HEK293T (cell line): ENCODE results near the gene DIP2A.

Experiments
- CTCF ChIA-PET: fragments of 350-600 bp; formaldehyde crosslinking; extraction: SDS; loops from one replicate; lab custom pipeline; 2021; ENCODE audit warnings: antibody characterized with exemption, inconsistent platforms; lab: Yijun Ruan, JAX
- POLR2A ChIA-PET: fragments of 350-600 bp; formaldehyde crosslinking; extraction: SDS; loops from one replicate; lab custom pipeline; 2020; ENCODE audit warnings: antibody characterized with exemption, inconsistent platforms; lab: Yijun Ruan, JAX
- DNase-seq: peaks from one replicate; pipeline ENCODE4 v3.0.0; 2012; ENCODE audit warnings: mixed read lengths; ENCODE audit errors: extremely low spot score
- ARNT ChIP-seq: fragments of 450-650 bp; IDR thresholded peaks from 2 replicates; pipeline ENCODE4 v1.6.1; 2017; ENCODE audit warnings: mild to moderate bottlenecking
- BHLHE40 ChIP-seq: fragments of 450-650 bp; IDR thresholded peaks from 2 replicates; pipeline ENCODE4 v1.6.1; 2016; ENCODE audit warnings: mild to moderate bottlenecking, moderate library complexity, borderline replicate concordance
- CTBP1 ChIP-seq: fragments of 450-650 bp; IDR thresholded peaks from 2 replicates; pipeline ENCODE4 v1.6.1; 2016; ENCODE audit warnings: borderline replicate concordance
- ELF4 ChIP-seq: fragments of 450-650 bp; IDR thresholded peaks from 2 replicates; pipeline ENCODE4 v1.6.1; 2017; ENCODE audit warnings: antibody characterized with exemption
- FOXA1 ChIP-seq: fragments of 450-650 bp; IDR thresholded peaks from 2 replicates; pipeline ENCODE4 v1.6.1; 2016; ENCODE audit warnings: mild to moderate bottlenecking
- FOXK2 ChIP-seq: fragments of 450-650 bp; IDR thresholded peaks from 2 replicates; pipeline ENCODE4 v1.6.1; 2016; ENCODE audit warnings: mild to moderate bottlenecking
- FOXM1 ChIP-seq: fragments of 450-650 bp; IDR thresholded peaks from 2 replicates; pipeline ENCODE4 v1.6.1; 2017; ENCODE audit warnings: mild to moderate bottlenecking, borderline replicate concordance
- HDGF ChIP-seq: fragments of 450-650 bp; IDR thresholded peaks from 2 replicates; pipeline ENCODE4 v1.6.1; 2017; ENCODE audit warnings: antibody characterized with exemption, borderline replicate concordance
- L3MBTL2 ChIP-seq: fragments of 450-650 bp; conservative IDR thresholded peaks from 2 replicates; pipeline ENCODE4 v1.6.1; 2016; ENCODE audit warnings: mild to moderate bottlenecking
- LEF1 ChIP-seq: fragments of 450-650 bp; IDR thresholded peaks from 2 replicates; pipeline ENCODE4 v1.6.1; 2017; ENCODE audit warnings: mild to moderate bottlenecking, borderline replicate concordance
- NFRKB ChIP-seq: fragments of 450-650 bp; IDR thresholded peaks from 2 replicates; pipeline ENCODE4 v1.6.1; 2016; ENCODE audit warnings: mild to moderate bottlenecking, moderate library complexity
- SP1 ChIP-seq: fragments of 450-650 bp; IDR thresholded peaks from 2 replicates; pipeline ENCODE4 v1.6.1; 2017
- SUZ12 ChIP-seq: fragments of 450-650 bp; IDR thresholded peaks from 2 replicates; pipeline ENCODE4 v1.6.1; 2016; ENCODE audit warnings: mild to moderate bottlenecking
- TARDBP ChIP-seq: fragments of 450-650 bp; IDR thresholded peaks from 2 replicates; pipeline ENCODE4 v1.6.1; 2016
- ZNF384 ChIP-seq: fragments of 450-650 bp; IDR thresholded peaks from 2 replicates; pipeline ENCODE4 v1.6.1; 2016
- TF ChIP-seq, protein P1 (sequence below): fragments of 450-650 bp; IDR thresholded peaks from 2 replicates; pipeline ENCODE4 v1.6.1; 2016

The DIP2A gene

DNA sequence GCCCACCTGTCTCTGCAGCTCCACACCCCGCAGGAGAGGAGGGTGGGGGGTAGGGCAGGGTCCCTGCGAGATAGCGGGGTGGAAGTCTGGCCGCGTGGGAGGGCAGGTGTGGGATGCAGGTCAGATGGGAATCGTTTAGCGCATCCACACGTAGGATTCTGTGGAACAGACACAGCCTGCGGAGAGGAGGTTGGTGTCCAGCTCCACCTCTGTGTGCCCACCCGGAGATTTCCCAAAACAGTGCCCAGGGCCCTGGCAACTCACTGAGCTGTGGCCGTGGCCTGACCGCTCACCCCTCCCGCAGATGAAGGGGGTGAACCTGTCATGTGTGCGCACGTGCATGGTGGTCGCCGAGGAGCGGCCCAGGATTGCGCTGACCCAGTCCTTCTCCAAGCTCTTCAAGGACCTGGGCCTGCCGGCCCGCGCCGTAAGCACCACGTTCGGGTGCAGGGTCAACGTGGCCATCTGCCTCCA, 99.3 kb downstream of the DIP2A start:
- no peak for TF ChIP-seq ARNT
- TF ChIP-seq FOXK2, result no peak
- TF ChIP-seq LEF1, result no peak
- POLR2A ChIA-PET, result no interaction called here
- DNase-seq, result no peak
- CTCF ChIA-PET, result no interaction called here

DNA sequence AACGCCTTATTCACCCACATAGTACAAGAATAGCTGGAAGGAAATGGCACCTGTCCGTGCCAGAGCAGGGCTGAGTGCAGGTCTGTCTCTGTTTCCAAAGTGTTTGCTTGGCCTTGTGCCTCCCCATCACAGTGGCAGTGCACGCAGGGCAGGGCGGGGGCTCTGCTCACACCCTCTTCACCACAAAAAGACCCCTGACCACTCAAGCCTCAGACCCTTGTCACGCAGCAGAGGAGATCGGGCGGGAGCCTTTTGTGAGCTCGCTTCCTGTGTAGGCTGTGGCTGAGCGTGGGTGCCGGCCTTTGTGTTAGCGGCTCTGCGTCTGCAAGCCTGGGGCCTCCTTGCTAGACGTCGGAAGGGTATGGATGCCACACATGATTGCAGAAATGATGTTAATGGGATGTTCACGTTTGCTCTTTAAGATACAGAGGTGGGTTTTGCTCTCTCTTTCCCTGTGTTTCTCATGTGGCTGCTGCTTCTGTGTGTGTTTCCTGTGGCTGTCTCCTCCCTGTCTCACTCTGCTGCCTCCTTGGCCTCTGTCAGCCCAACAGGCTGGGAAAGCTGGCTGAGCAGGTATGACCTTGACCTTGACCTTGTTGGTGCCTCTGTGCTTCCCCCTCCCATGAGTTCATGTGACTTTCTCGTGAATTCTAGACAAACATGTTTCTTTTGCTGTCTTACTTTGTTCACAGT, 100.7 kb downstream of the DIP2A start:
- DNase-seq, result no peak
- no peak for TF ChIP-seq L3MBTL2
- TF ChIP-seq LEF1, result no peak
- no peak for TF ChIP-seq ARNT
- no peak for TF ChIP-seq NFRKB
- no peak for TF ChIP-seq BHLHE40
- ChIA-PET CTCF (no interaction called here), POLR2A (no interaction called here)

DNA sequence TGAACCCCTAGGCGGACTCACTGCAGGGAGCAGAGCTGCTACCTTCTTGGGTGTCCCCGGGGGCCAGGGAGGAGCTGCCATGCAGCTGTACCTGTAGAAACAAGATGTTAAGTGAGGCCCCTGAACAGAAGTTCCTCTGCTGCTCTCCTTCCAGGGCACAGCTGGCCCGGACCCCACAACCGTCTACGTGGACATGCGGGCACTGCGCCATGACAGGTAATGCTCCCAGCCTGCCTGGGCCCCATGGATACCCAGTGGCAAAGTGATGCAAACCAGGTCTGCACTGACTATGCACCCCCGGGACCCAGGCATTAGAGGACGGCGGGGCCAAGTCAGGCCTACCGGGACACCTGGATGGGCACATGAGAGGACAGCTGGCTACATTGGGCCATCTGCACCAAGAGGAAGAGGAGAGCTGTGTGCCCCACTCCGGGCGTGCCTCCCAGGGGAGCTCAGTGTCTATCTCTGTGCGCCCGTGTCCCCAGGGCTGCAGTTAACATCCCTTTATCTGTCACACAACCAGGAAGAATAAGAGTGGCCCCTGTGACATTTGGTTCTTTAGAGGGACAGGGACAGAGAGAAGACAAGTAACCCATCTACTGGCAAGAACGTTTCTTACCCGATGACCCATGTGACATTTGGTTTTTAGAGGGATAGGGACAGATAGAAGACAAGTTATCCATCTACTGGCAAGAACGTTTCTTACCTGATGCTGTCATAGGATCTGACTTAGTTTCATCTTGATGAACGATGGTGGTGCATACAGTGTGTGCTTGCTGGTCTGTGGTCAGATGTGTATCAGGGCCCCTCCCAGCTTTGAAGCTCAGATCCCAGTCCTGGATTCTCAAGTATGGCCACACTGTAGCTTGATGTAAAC, 102.1 kb downstream of the DIP2A start:
- TF ChIP-seq SUZ12, result no peak
- no peak for TF ChIP-seq ZNF384
- no peak for TF ChIP-seq FOXM1
- no peak for TF ChIP-seq FOXK2
- no peak for TF ChIP-seq TARDBP
- TF ChIP-seq FOXA1, result no peak
- TF ChIP-seq LEF1, result no peak
- no peak for TF ChIP-seq ARNT
- no peak for TF ChIP-seq BHLHE40
- no peak for TF ChIP-seq ELF4
- CTCF ChIA-PET, result interaction anchor here (0.7 kb wide), 1 partner anchor 9 kb away, joined by 4 read pairs; no protein-coding TSS in a partner anchor
- POLR2A ChIA-PET, result no interaction called here
- no peak for DNase-seq

DNA sequence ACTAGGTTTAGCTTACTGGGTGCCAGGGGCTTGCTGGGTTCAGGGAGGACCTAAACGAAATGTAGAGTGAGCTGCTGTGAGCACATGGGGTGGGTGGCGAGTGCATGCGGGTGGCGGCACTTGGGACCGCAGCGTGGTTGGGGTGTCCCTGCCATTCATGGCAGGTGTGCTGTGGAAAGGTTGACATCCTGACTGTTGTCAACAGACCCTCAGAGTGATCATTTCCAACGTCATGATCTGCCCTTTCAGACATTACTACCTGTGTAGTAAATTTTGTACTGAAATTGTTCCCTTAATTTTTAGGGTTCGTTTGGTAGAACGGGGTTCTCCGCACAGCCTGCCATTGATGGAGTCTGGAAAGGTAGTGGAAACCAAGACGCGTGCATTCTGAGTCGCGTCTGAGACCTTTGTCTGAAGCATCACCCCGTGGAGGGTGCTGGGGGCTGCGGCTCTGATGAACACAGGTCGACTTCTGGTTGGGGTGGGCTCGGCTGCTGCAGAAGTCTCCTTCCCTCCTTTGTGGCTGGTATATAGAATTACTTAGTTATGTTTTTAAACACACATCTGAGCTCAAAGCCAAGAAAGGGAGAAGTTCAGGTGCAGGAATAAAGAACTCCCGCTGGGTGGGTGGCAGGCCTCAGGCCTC, 102.9 kb downstream of the DIP2A start:
- DNase-seq, result no peak
- ChIA-PET POLR2A (no interaction called here), CTCF (no interaction called here)
- no peak for TF ChIP-seq FOXM1
- no peak for TF ChIP-seq BHLHE40
- no peak for TF ChIP-seq TARDBP

DNA sequence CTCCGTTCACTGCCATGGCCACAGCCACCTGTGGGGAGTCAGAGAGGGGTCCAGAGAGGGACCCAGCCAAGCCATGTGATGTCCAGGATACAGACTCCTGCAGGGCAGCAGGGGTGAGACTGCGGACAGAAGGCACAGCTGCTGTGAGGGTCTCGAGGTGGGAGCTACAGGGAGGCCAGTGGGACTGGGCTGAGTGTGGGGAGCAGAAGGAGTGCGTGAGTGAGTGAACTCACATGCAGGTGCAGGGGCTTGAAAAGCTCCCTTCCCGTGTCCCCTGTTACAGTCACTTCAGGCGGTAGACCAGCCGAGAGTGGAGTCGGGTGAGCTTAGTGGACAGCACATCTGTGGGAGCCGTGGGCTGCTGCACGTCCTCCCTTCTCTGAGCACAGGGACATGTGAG, 103.8 kb downstream of the DIP2A start:
- CTCF ChIA-PET, result no interaction called here
- no peak for TF ChIP-seq ARNT
- TF ChIP-seq ELF4, result no peak
- TF ChIP-seq FOXK2, result no peak
- TF ChIP-seq BHLHE40, result no peak
- TF ChIP-seq TARDBP, result no peak
- no peak for TF ChIP-seq NFRKB
- POLR2A ChIA-PET, result no interaction called here
- no peak for DNase-seq

DNA sequence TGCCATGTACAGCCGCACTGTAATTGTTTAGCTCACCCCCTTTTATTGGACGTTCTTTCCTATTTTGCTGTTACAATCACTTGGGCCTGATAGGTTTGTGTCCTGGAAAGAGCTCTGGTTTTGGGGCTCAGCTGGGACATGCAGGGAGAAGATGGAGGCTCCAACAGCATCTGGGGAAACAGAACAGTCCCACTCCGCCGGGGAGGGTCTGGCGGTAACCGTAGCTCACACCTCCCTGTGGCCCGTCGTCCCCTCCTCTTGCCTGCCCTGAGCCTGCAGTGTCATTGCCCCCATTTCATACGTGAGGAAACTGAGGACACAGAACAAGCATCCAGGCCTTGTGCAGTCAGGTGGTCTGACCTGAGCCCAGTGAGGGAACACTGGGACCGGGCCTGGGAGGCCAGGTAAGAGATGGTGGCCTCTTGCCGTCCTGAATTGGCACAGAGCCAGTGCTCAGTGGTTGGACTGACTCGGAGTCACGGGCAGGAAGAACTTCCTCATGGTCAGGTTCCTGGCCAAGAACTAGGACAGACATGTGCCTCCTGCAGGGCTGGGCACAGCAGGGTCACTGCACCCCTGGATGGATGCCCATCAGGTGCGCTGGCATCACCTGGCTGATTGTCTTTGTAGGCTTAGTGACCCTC, 104.4 kb downstream of the DIP2A start:
- ChIA-PET POLR2A (no interaction called here), CTCF (no interaction called here)
- DNase-seq, result no peak
- no peak for TF ChIP-seq NFRKB

DNA sequence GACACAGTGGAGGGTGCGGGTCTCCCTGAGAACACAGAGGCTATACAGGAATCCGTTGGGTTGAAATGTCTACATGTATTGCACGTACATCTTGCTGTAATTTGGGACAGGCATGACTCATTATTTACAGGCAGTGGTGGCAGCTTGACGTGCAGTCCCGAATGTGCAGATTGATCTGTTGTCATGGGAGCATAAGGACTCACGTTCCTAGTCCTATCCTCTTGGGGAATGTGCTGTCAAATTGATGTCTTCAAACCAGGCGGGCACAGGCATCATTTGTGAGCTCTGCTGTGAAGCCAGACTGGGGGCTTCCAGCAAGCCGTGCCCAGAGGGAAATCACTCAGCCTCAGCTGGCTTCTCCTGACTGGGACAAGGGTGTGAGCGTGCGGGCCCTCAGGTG, 105.7 kb downstream of the DIP2A start:
- ChIA-PET POLR2A (interaction anchor here (1.2 kb wide), 1 partner anchor 71 kb away, joined by 4 read pairs; the partner anchor contains the start of gene PRMT2), CTCF (no interaction called here)
- DNase-seq, result no peak
- TF ChIP-seq NFRKB, result no peak
- TF ChIP-seq TARDBP, result no peak
- no peak for TF ChIP-seq FOXM1
- TF ChIP-seq ARNT, result no peak
- TF ChIP-seq BHLHE40, result no peak
- TF ChIP-seq SP1, result no peak
- no peak for TF ChIP-seq CTBP1
- TF ChIP-seq L3MBTL2, result no peak
- TF ChIP-seq HDGF, result no peak
- TF ChIP-seq, protein P1, sequence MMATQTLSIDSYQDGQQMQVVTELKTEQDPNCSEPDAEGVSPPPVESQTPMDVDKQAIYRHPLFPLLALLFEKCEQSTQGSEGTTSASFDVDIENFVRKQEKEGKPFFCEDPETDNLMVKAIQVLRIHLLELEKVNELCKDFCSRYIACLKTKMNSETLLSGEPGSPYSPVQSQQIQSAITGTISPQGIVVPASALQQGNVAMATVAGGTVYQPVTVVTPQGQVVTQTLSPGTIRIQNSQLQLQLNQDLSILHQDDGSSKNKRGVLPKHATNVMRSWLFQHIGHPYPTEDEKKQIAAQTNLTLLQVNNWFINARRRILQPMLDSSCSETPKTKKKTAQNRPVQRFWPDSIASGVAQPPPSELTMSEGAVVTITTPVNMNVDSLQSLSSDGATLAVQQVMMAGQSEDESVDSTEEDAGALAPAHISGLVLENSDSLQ, result no peak
